Measurements from ENCODE around the gene PIK3C3.

GRCh38 chr18:41942254-41942653, 12.8 kb upstream of the PIK3C3 start:
- no peak for TF ChIP-seq CTCF (IDR thresholded peaks at IDR 0.05)
- TF ChIP-seq POLR2A (IDR thresholded peaks at IDR 0.05) = no peak
- TF ChIP-seq POLR2AphosphoS5 (IDR thresholded peaks at IDR 0.05) = no peak
